ENCODE measurements around the gene NHEJ1.

The NHEJ1 gene

GRCh38 chr2:219165058-219165911 is 4.7 kb upstream of the NHEJ1 start:
- DNase-seq: no peak

GRCh38 chr2:219163156-219163555 is 2.5 kb upstream of the NHEJ1 start:
- DNase-seq: no peak

- DNase-seq: no peak
These were observed 482 bp upstream of the NHEJ1 start for GRCh38 chr2:219161097-219161496.

- DNase-seq: no peak
These were observed 837 bp downstream of the NHEJ1 start for GRCh38 chr2:219159771-219160185.

- DNase-seq: no peak
These were observed 2.0 kb downstream of the NHEJ1 start for GRCh38 chr2:219158586-219158985.

- no peak for DNase-seq
These were observed 2.6 kb downstream of the NHEJ1 start for GRCh38 chr2:219158025-219158424.

GRCh38 chr2:219157396-219157795 is 3.2 kb downstream of the NHEJ1 start:
- DNase-seq: no peak

GRCh38 chr2:219155054-219155644 is 5.5 kb downstream of the NHEJ1 start:
- DNase-seq: peak; percentile 14

- no peak for DNase-seq
These were observed 10.9 kb downstream of the NHEJ1 start for GRCh38 chr2:219149667-219150066.

GRCh38 chr2:219142329-219142728 is 18.3 kb downstream of the NHEJ1 start:
- DNase-seq: no peak

GRCh38 chr2:219140722-219141121 is 19.9 kb downstream of the NHEJ1 start:
- DNase-seq: no peak

GRCh38 chr2:219133976-219134375 is 26.6 kb downstream of the NHEJ1 start:
- no peak for DNase-seq

- DNase-seq: no peak
These were observed 28.9 kb downstream of the NHEJ1 start for GRCh38 chr2:219131744-219132143.

GRCh38 chr2:219131327-219131726 is 29.3 kb downstream of the NHEJ1 start:
- DNase-seq: no peak

- no peak for DNase-seq
These were observed 31.0 kb downstream of the NHEJ1 start for GRCh38 chr2:219129589-219129988.

- no peak for DNase-seq
These were observed 32.2 kb downstream of the NHEJ1 start for GRCh38 chr2:219128396-219128795.

- DNase-seq: no peak
These were observed 33.5 kb downstream of the NHEJ1 start for GRCh38 chr2:219127037-219127635.

GRCh38 chr2:219126555-219126954 is 34.1 kb downstream of the NHEJ1 start:
- no peak for DNase-seq

GRCh38 chr2:219125886-219126270 is 34.7 kb downstream of the NHEJ1 start:
- DNase-seq: no peak

- no peak for DNase-seq
These were observed 35.3 kb downstream of the NHEJ1 start for GRCh38 chr2:219125225-219125885.

GRCh38 chr2:219124381-219125110 is 36.1 kb downstream of the NHEJ1 start:
- peak; percentile 9 for DNase-seq

GRCh38 chr2:219123356-219124135 is 37.1 kb downstream of the NHEJ1 start:
- DNase-seq: no peak
